Activated T-cell treated with anti-CD3 and anti-CD28 coated beads, Interleukin-2, amount 50 U/mL, for 48 hours (primary cell): Measurements from ENCODE around the gene STUB1.

Experiments used
- DNase-seq, 2 experiments: peaks; one replicate each; pipeline ENCODE4 v3.0.0-alpha.2; 2020

STUB1 gene

DNA sequence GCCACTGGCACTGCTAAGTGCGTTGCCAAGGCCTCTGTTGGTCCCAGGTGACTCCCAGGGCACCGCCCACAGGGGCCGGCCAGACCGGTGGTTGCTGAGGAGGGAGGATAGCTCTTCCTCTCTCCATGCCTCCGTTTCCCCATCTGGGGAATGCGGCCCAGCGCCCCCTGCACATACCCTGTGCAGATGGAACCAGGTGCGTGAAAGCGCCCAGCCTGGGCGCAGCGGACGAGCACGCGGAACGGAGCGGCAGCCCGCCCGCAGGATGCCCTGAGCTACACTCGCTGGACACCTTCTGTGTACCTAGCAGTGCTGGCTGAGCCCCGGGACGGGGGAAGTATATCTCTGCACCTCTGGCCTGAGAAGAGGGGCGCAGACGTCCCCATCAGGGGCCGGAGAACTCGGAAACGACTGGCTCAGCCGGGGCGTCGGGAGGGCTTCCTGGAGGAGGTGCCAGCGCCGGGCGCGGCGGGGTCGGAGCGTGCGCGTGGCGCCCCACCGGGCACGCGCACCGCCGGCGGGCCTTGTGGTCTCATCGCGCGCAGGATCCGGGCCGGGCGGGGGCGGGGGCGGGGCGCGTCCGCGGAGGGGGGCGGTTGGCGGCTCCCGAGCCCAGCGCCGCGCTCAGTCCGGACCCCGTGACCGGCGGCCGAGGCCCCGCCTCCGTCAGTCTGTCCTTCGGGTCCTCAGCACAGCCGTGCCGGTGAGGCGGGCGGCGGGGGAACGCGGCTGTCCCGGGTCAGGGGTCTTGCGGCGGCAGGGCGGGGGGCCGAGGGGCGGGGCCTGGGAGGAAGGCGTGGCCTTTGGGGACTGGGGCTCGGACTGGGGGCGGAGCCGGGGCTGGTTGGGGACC, 46.5 kb downstream of the STUB1 start, which contains the start of the genes CCDC78 and HAGHL:
TSS of gene CCDC78 (minus strand) at position 6 of the 853 bp plus-strand sequence. CDS start 76 bp downstream, outside the sequence.
TSS of gene HAGHL (plus strand) at position 669 of the 853 bp plus-strand sequence. CDS start 404 bp downstream, outside the sequence.
- DNase-seq, result peak; percentile 77 to 78

DNA sequence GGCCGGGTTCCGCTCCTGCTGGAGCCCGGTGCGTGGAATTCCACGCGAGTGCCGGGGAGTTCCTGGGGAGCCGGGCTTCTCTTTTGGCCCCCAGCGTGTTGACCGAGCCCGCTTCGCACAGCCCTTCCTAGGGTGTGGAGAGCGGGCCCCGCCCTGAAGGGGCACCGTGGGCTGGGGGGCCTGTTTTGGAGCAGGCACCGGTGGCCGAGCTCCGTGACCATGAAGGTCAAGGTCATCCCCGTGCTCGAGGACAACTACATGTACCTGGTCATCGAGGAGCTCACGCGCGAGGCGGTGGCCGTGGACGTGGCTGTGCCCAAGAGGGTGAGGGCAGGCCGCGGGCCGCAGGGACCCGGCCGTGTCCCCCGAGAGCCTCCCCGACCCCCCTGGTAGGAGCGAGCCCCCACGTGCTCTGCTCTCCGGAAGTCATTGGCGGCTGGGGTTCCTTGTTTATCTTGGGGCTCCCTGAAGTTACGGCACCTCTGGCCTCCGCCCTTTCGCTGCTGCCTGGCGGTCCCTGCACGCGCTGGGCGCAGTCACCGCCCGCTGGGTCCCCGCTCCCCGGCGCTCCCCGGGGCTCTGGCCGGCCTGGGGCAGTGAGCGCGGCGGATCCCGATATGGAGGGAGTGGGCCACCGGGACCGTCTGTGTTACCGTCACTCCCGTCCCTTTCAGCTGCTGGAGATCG, 47.2 kb downstream of the STUB1 start:
- DNase-seq, result peak; percentile 51 to 59

DNA sequence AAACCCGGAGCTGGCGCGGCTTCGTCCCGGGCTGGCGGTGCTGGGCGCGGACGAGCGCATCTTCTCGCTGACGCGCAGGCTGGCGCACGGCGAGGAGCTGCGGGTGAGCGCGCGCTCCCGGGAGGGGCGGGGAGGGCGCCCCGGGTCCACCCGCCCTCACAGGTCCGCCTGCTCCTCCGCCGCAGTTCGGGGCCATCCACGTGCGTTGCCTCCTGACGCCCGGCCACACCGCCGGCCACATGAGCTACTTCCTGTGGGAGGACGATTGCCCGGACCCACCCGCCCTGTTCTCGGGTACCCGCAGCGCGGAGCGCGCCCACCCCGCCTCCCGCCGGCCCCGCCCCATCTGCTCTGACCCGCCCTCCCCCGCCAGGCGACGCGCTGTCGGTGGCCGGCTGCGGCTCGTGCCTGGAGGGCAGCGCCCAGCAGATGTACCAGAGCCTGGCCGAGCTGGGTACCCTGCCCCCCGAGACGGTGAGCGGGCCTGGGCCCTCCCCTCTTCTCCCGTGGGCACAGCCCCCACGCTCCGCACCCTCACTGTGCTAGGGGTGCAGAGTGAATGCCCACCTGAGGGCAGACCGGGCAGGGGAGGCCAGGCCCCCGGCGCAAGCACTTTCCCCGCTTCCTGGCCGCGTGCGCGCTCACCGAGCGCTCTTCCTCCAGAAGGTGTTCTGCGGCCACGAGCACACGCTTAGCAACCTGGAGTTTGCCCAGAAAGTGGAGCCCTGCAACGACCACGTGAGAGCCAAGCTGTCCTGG, 48.1 kb downstream of the STUB1 start:
- peak; percentile 73 to 78 for DNase-seq

DNA sequence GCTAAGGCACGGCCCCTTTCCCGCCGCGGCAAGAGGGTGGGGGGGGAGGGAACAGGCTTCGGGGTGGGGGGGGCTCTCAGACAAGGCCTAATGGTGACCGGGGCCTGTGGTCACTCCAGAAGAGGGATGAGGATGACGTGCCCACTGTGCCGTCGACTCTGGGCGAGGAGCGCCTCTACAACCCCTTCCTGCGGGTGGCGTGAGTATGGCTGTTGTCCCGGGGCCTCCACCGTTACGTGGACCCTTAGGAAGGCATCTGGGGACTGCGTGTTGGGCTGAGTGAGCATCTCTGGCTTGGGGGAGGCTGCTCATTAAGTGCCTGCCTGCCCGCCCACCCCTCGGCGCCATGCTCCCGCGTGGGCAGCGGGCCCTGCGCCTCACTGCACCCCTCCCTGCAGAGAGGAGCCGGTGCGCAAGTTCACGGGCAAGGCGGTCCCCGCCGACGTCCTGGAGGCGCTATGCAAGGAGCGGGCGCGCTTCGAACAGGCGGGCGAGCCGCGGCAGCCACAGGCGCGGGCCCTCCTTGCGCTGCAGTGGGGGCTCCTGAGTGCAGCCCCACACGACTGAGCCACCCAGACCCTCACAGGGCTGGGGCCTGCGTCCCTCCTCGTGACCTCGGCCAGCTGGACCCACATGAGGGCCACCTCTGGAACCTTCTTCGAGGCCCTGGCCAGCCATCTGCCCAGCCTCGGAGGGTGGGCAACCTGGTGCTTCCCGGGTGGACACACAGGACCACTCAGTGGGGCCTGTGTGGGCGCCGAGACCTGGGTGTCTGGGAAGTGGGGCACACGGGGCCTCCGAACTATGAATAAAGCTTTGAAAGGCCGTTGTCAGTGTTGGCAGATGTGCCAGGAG, 48.9 kb downstream of the STUB1 start:
- DNase-seq, result peak; percentile 35

DNA sequence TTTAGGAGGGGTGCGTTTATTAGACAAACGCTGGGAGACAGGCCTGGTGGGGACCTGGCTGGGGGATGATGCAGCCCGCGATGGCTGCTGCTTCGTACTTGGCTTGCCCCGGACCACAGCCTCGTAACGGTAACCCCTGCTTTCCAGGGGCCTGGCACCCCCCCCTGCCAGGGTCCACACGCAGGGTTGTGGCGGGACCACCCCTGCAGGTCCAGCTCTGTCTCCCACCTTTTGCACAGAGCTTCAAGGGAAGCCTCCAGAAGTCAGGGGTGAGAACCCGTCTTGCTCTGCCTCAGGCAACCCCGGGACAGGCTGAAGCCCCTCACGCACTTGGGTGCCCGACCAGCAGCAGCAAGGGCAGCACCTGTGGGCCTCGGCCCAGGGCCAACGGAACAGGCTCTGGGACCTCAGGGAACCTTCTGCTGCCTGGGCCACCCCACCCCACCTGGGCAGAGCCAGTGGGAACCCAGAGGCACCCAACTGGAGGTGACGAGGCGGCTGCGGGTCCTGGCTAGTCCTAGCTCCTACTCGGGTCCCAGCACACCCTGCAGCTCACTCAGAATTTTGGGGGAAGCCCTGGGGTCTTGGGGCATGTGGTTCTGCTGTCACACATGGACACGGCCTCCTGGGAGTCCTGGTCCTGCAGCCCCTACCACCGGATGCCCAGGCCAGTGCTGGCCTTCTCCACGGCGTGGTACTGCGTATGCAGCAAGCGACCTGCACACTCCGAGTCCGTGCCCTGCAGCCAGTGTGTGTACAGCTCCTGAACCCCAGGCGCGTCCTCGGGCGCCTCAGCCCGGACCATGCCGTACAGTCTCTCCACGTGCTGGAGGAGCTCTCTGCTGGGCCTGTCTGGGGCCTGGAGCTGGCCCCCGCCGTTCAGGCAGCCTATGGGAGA, 49.8 kb downstream of the STUB1 start:
- peak; percentile 19 to 27 for DNase-seq

DNA sequence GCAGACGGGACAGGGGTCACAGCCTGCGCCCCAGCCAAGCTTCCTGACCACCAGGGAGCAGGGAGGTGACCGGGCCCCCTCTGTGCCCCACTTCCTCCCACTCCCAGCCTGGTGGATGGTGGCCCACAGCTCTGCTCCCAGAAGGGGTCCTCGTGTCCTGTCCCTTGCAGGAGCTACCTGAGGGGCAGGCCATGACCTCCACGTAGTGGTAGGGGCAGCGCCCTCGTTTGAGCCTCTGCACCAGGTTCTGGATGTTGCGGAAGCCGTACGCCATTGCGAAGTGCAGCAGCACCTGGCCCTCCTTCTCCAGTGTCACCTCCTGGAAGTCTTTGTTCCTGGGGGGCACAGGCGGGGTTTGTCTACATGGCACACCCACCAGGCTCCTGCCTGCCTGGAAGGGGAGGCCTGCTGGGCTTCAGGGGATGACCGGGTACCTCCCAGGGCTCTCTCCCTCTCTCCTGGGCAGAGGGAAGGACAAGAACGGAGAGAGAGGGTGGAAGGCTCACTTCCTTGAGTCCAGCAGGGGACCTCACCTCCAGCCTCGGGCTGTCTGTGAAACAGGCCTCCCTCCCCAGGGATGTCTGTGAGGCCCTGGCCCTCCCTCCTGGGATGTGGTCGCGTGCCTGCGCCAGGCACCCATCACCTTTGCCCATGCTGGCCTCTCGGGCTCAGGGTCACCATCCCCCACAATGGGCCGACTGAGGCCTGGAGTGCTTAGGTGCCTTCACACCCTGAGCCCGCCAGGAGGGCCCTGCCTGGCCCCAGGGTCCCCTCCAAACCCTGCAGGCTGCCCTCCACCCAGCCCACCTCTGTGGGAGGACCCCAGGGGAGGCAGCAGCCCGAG, 50.7 kb downstream of the STUB1 start:
- DNase-seq, result peak; percentile 24 to 25

DNA sequence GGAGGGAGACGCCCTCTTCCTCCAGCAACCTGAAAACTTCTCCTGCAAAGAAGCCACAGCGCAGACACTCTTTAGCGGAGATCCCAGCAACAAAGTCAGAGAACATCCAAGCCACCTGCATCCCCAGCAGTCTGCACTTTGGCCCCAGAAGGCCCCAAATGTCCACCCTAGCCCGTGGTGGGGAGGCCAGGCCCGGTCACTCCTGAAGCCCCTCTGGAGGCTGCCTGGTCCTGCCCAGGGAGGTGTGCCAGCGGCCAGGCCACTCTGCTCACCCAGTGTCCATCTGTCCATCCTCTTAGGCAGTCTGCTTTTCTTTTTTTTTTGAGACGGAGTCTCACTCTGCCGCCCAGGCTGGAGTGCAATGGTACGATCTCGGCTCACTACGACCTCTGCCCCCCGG, 52.1 kb downstream of the STUB1 start:
- no peak for DNase-seq
